MM.1S (cell line): Measurements from ENCODE around the gene RPTOR.

Source experiments
- EZH2 ChIP-seq: fragments of 300-600 bp; sonication (generic); optimal IDR thresholded peaks from 2 replicates; pipeline ENCODE3; 2017; ENCODE audit warnings: low read depth, mild to moderate bottlenecking, antibody characterized with exemption, low read length, mixed read lengths
- TF ChIP-seq, protein P1 (sequence below): fragments of 300-600 bp; sonication (generic); IDR thresholded peaks from 2 replicates; pipeline ENCODE4 v1.5.1; 2016; ENCODE audit warnings: antibody characterized with exemption, low read length, mixed read lengths

DNA sequence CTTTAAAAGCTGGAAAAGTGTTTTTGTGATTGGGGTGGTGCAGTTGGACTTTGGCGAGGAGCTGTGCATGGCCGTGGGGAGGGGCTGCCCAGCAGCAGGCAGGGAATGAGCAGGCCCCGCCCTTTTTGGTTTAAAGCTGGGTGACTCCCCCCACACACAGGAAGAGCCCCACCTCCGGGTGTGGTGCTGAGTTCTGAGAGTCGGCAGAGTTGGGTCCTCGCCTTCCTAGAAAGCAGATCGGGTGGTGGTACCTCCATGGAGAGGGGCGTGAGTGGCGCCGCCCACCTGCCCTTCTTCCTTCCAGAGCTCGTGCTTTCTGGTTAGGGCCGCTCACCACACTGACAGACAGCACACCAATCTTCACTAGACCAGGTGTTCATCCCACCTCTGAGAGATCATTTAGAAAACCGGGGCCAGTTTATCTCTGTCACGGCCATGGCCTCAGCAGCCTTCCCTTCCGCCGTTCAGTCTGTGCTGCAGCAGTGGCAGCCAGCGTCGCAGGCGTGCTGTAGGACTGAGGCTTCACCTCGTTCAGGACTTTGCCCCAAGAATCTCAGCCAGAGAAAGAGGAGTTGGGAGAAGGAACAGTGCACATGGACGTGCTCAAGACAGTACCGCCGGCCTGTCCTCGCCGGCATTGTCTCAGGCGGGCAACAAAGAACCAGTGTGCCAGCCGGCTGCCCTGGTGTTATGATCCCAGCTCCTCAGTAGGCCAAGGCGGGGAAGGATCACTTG, 303.0 kb downstream of the RPTOR start:
- TF ChIP-seq, protein P1, sequence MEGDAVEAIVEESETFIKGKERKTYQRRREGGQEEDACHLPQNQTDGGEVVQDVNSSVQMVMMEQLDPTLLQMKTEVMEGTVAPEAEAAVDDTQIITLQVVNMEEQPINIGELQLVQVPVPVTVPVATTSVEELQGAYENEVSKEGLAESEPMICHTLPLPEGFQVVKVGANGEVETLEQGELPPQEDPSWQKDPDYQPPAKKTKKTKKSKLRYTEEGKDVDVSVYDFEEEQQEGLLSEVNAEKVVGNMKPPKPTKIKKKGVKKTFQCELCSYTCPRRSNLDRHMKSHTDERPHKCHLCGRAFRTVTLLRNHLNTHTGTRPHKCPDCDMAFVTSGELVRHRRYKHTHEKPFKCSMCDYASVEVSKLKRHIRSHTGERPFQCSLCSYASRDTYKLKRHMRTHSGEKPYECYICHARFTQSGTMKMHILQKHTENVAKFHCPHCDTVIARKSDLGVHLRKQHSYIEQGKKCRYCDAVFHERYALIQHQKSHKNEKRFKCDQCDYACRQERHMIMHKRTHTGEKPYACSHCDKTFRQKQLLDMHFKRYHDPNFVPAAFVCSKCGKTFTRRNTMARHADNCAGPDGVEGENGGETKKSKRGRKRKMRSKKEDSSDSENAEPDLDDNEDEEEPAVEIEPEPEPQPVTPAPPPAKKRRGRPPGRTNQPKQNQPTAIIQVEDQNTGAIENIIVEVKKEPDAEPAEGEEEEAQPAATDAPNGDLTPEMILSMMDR = no peak
- no peak for TF ChIP-seq EZH2
